Fibroblast of lung (primary cell): Measurements from ENCODE around the gene POLA1. TPM values are rescaled to one million over a fixed set of nuclear protein-coding genes. Genes with fewer than 3 reads are reported as not detected.

Experiments used
- DNase-seq, 2 donors: peaks; one replicate each; pipeline versions ENCODE4 v3.0.0 to v3.0.0-alpha.2; 2010; ENCODE audit warnings: low read depth in 2 of 2
- H2AFZ ChIP-seq: 2 replicates; pipeline ENCODE4 v1.5.1; 2012; ENCODE audit warnings: low read length, control low read depth, inconsistent platforms
- H3K27ac ChIP-seq: 2 replicates; pipeline ENCODE4 v1.5.1; 2011; ENCODE audit warnings: low read length, control low read depth; ENCODE audit not compliant: insufficient read depth
- H3K27me3 ChIP-seq: 2 replicates; pipeline ENCODE4 v1.5.1; 2011; ENCODE audit warnings: mild to moderate bottlenecking, low read length; ENCODE audit not compliant: control insufficient read depth, insufficient read depth
- H3K36me3 ChIP-seq: 2 replicates; pipeline ENCODE4 v1.5.1; 2011; ENCODE audit warnings: low read length; ENCODE audit not compliant: control insufficient read depth, insufficient read depth
- H3K4me1 ChIP-seq: 2 replicates; pipeline ENCODE4 v1.5.1; 2011; ENCODE audit warnings: low read length; ENCODE audit not compliant: control insufficient read depth, insufficient read depth; ENCODE audit errors: extremely low read depth
- H3K4me2 ChIP-seq: 2 replicates; pipeline ENCODE4 v1.5.1; 2011; ENCODE audit warnings: low read length, control low read depth; ENCODE audit not compliant: insufficient read depth; ENCODE audit errors: extremely low read depth
- H3K4me3 ChIP-seq, 4 experiments: fragments of 200-600 bp in 1 of 4; sonication (generic) in 1 of 4; replicated peaks in 1 of 4; 2 replicates each; pipeline ENCODE4 v1.5.1; 2011 to 2016; ENCODE audit warnings: low read length in 4 of 4, low read depth in 3 of 4, mild to moderate bottlenecking in 3 of 4, control low read depth in 2 of 4, inconsistent platforms in 1 of 4, mixed read lengths in 1 of 4; ENCODE audit not compliant: insufficient read depth in 1 of 4; ENCODE audit errors: control extremely low read depth in 1 of 4
- H3K79me2 ChIP-seq: 2 replicates; pipeline ENCODE4 v1.5.1; 2012; ENCODE audit warnings: mild to moderate bottlenecking, low read length, inconsistent platforms; ENCODE audit not compliant: control insufficient read depth, insufficient read depth
- H3K9ac ChIP-seq: 2 replicates; pipeline ENCODE4 v1.5.1; 2011; ENCODE audit warnings: mild to moderate bottlenecking, low read length, control low read depth; ENCODE audit not compliant: insufficient read depth
- H3K9me3 ChIP-seq: 2 replicates; pipeline ENCODE4 v1.5.1; 2012; ENCODE audit warnings: low read depth, low read length; ENCODE audit not compliant: control insufficient read depth, insufficient read depth
- H4K20me1 ChIP-seq: 2 replicates; pipeline ENCODE4 v1.5.1; 2011; ENCODE audit warnings: low read length; ENCODE audit not compliant: control insufficient read depth, insufficient read depth; ENCODE audit errors: extremely low read depth
- CTCF ChIP-seq, 2 donors: IDR thresholded peaks in 1 of 2; conservative IDR thresholded peaks in 1 of 2; 1 replicate in 1 of 2; 2 replicates in 1 of 2; pipeline ENCODE4 v1.5.1; 2011 to 2012; ENCODE audit warnings: low read length in 2 of 2, control low read depth in 1 of 2, inconsistent platforms in 1 of 2, low read depth in 1 of 2, mild to moderate bottlenecking in 1 of 2
- EZH2 ChIP-seq: IDR thresholded peaks from 2 replicates; pipeline ENCODE4 v1.5.1; 2012; ENCODE audit warnings: low read length, control low read depth, mild to moderate bottlenecking; ENCODE audit errors: missing control alignments
- polyA plus RNA-seq, 2 donors: library from polyadenylated mRNA; depleted of rRNA in 1 of 2; stranded (reverse) in 1 of 2; unstranded in 1 of 2; fragments of >200 nt; gene quantifications; 2 replicates each; pipeline ENCODE4 v1.2.1, GENCODE V29; 2011 to 2012; ENCODE audit warnings: missing spikeins in 1 of 2
- total RNA-seq: library from RNA; depleted of rRNA; stranded (reverse); fragments of >200 nt; gene quantifications from 2 replicates; pipeline ENCODE4 v1.2.1, GENCODE V29; 2014

POLA1 gene
- total and polyA plus RNA-seq, 2 donors (not counting 1 experiment from before 2014, with no cell fraction given), result 1.7 to 9.2 TPM

DNA sequence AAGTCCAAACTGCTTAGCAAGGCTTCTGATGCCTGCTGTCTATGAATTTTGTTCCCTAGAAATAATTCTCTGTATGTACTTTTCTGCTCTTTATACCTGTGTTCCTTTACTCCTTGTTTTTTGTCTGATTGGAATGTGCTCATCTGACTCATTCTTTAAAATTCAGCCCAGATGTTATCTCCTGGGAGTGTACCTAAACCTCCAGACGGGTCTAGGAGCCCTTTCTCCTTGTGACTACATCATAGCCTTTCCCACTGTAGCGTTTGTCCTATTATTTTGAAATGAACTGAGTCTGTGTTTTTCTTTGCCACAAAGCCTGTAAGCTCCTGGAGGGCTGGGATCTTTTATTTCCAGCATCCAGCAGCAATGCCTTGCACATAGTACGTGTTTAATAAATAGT is 26.3 kb downstream of the POLA1 start:
- no peaks in the 10 kb centered on the region for H3K9me3 ChIP-seq
- H3K9ac ChIP-seq, result no peak overlapping the region
- H3K36me3 ChIP-seq, result no peaks in the 10 kb centered on the region
- no peak for DNase-seq
- no peaks in the 10 kb centered on the region for H3K79me2 ChIP-seq
- H3K4me2 ChIP-seq, result no peak overlapping the region
- H3K27ac ChIP-seq, result no peak overlapping the region
- H3K4me1 ChIP-seq, result no peaks in the 10 kb centered on the region
- no peaks in the 10 kb centered on the region for H4K20me1 ChIP-seq
- TF ChIP-seq CTCF (conservative IDR thresholded peaks at IDR 0.05 in 1 of 2, IDR thresholded peaks at IDR 0.05 in 1 of 2; ENCODE audit: low read depth in 1 of 2, low read length in 2 of 2), result no peak
- no peak for TF ChIP-seq EZH2
- no peak overlapping the region for H2AFZ ChIP-seq
- no peaks in the 10 kb centered on the region for H3K27me3 ChIP-seq
- H3K4me3 ChIP-seq, result no peak overlapping the region

DNA sequence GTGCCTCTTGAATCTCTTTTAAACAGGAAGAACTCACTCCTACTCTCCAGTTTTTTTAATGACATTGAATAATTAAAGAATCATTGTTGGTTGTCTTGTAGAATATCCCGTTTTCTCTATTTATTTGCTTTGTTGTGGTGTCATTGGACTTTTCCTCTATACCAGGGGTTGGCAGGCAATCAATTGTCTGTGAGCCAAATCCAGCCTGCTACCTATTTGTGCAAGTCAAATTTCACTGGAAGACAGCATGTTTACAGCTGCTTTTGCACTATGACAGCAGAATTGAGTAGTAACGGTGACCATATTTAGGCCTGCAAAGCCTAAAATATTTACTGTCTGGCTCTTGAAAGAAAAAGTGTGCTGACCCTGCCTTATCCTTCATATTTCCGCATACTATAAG is 34.8 kb downstream of the POLA1 start:
- Histone ChIP-seq H3K4me1 (no peaks in the 10 kb centered on the region), H3K9ac (no peak overlapping the region), H2AFZ (no peak overlapping the region), H4K20me1 (no peaks in the 10 kb centered on the region), H3K79me2 (no peaks in the 10 kb centered on the region), H3K27ac (no peak overlapping the region), H3K4me2 (no peak overlapping the region), H3K9me3 (no peaks in the 10 kb centered on the region), H3K36me3 (no peaks in the 10 kb centered on the region), H3K4me3 (no peak overlapping the region), H3K27me3 (no peaks in the 10 kb centered on the region)
- no peak for DNase-seq
- TF ChIP-seq EZH2, result no peak
- no peak for TF ChIP-seq CTCF (conservative IDR thresholded peaks at IDR 0.05 in 1 of 2, IDR thresholded peaks at IDR 0.05 in 1 of 2; ENCODE audit: low read depth in 1 of 2, low read length in 2 of 2)

DNA sequence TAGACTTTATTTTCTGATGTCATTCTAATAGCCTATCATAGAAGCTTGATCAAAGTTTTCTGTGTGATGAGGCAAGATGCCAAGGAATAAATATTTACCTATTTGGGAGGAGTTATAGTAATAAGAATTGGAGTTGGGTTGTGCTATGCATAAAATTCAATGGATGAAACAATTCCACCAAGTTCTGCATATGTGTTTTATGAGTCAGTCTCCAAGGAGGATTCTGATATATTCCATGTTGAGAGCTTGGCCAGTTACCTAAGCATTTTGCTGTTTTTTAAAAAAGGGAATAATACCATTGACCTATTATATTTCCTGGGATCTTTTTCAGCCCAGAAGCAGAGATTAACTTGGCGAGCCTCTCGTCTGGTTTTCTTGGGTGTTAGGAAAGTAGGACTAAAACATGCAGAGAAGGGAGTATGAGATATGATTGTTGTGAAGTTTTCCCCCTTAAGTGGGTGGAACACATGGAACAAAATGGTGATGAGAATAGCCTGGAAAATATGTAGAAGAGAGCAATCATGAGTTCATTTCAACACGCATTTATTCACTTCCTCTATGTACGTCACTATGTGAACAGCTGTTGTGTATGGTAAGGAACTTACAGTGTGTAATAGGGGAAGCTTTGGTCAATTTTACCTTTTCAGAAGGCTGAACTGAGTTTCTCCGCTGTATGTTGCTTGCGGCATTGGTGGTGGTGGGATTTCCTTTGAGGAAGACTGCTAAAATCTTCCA is 39.2 kb downstream of the POLA1 start:
- no peak overlapping the region for H2AFZ ChIP-seq
- H3K36me3 ChIP-seq, result no peaks in the 10 kb centered on the region
- no peaks in the 10 kb centered on the region for H3K4me1 ChIP-seq
- no peaks in the 10 kb centered on the region for H3K79me2 ChIP-seq
- no peak for DNase-seq
- no peak overlapping the region for H3K9ac ChIP-seq
- no peak overlapping the region for H3K4me2 ChIP-seq
- no peak overlapping the region for H3K27ac ChIP-seq
- TF ChIP-seq EZH2, result no peak
- no peak for TF ChIP-seq CTCF (conservative IDR thresholded peaks at IDR 0.05 in 1 of 2, IDR thresholded peaks at IDR 0.05 in 1 of 2; ENCODE audit: low read depth in 1 of 2, low read length in 2 of 2)
- H4K20me1 ChIP-seq, result no peaks in the 10 kb centered on the region
- H3K4me3 ChIP-seq, result no peak overlapping the region
- no peaks in the 10 kb centered on the region for H3K9me3 ChIP-seq
- no peaks in the 10 kb centered on the region for H3K27me3 ChIP-seq
